NCI-H146 treated with DMSO at 0.1 percent for 48 hours (cell line): ENCODE measurements around the gene OTOP2.
"Not testable (repeated sequence)": the region's sequence is repeated elsewhere in the genome, so short reads cannot be mapped to it uniquely, and the experiment has no call there.

Source experiments
- DNase-seq: peaks from one replicate; lab custom pipeline; 2025; ENCODE audit not compliant: unreplicated experiment; lab: John Stamatoyannopoulos, UW

Gene OTOP2

GRCh38 chr17:74971069-74971841, 47.2 kb downstream of the OTOP2 start:
- no peak for DNase-seq

GRCh38 chr17:74971842-74972106, 47.7 kb downstream of the OTOP2 start:
- no peak for DNase-seq

GRCh38 chr17:74972107-74972972, 48.3 kb downstream of the OTOP2 start, which contains the start of gene HID1:
Gene HID1 (minus strand): TSS chr17:74972759. CDS start chr17:74972656, 103 bp downstream.
- DNase-seq, result peak; percentile 72

GRCh38 chr17:74972973-74973328, 48.9 kb downstream of the OTOP2 start:
- peak; percentile 48 for DNase-seq

GRCh38 chr17:74975943-74976342, 51.9 kb downstream of the OTOP2 start:
- DNase-seq, result no peak

GRCh38 chr17:74977802-74978201, 53.7 kb downstream of the OTOP2 start:
- no peak for DNase-seq

- no peak for DNase-seq
These were observed 54.2 kb downstream of the OTOP2 start for GRCh38 chr17:74978240-74978639.

- no peak for DNase-seq
These were observed 55.5 kb downstream of the OTOP2 start for GRCh38 chr17:74979408-74980146.

- DNase-seq, result no peak
These were observed 57.4 kb downstream of the OTOP2 start for GRCh38 chr17:74981318-74981978.

GRCh38 chr17:74981979-74982662, 58.0 kb downstream of the OTOP2 start:
- peak; percentile 71 for DNase-seq

GRCh38 chr17:74982663-74983313, 58.7 kb downstream of the OTOP2 start:
- DNase-seq, result not testable (repeated sequence)
